HEK293 (cell line): ENCODE measurements around the gene PITX1.

ENCODE experiments used
- CTCF ChIA-PET: fragments of 350-600 bp; formaldehyde crosslinking; extraction: SDS; loops from one replicate; lab custom pipeline; 2021; ENCODE audit warnings: antibody characterized with exemption; lab: Yijun Ruan, JAX
- POLR2A ChIA-PET: fragments of 300-600 bp; formaldehyde crosslinking; extraction: SDS; loops from one replicate; lab custom pipeline; 2020; ENCODE audit warnings: antibody characterized with exemption, inconsistent platforms; lab: Yijun Ruan, JAX
- H3K27ac ChIP-seq: fragments of 200-500 bp; sonication (Bioruptor generic); 2 replicates; pipeline ENCODE4 v1.5.1; 2014; ENCODE audit warnings: low read depth, low read length, control low read depth, inconsistent platforms; ENCODE audit errors: extremely low read depth
- H3K36me3 ChIP-seq, 2 experiments: fragments of 200-500 bp in 1 of 2; sonication (Bioruptor generic) in 1 of 2; 1 replicate in 1 of 2; 2 replicates in 1 of 2; pipeline ENCODE4 v1.5.1; 2014 to 2017; ENCODE audit warnings: inconsistent platforms in 2 of 2, low read length in 2 of 2; ENCODE audit not compliant: control insufficient read depth in 2 of 2, insufficient read depth in 1 of 2
- H3K4me1 ChIP-seq: fragments of 200-500 bp; sonication (Bioruptor generic); 2 replicates; pipeline ENCODE4 v1.5.1; 2014; ENCODE audit warnings: mild to moderate bottlenecking, low read length, inconsistent platforms; ENCODE audit not compliant: control insufficient read depth, insufficient read depth
- H3K4me3 ChIP-seq: 2 replicates; pipeline ENCODE4 v1.5.1; 2011; ENCODE audit warnings: low read depth, mild to moderate bottlenecking, control low read depth, low read length, moderate library complexity
- H3K9me3 ChIP-seq: fragments of 200-500 bp; sonication (Bioruptor generic); 2 replicates; pipeline ENCODE4 v1.5.1; 2014; ENCODE audit warnings: low read depth, low read length, inconsistent platforms; ENCODE audit not compliant: control insufficient read depth, insufficient read depth
- HOXC10 ChIP-seq: sonication (generic); formaldehyde crosslinking; IDR thresholded peaks from 2 replicates; pipeline ENCODE4 v1.8.1; 2023; ENCODE audit warnings: mild to moderate bottlenecking, missing genetic modification reagents
- REPIN1 ChIP-seq: fragments of 450-650 bp; formaldehyde crosslinking; IDR thresholded peaks from 2 replicates; pipeline ENCODE4 v1.5.1; 2017; ENCODE audit warnings: missing biosample characterization, missing genetic modification characterization, low read depth
- ZBTB1 ChIP-seq: fragments of 450-650 bp; formaldehyde crosslinking; IDR thresholded peaks from 2 replicates; pipeline ENCODE4 v1.5.1; 2016; ENCODE audit warnings: missing biosample characterization, missing genetic modification characterization
- ZNF132 ChIP-seq: fragments of 450-650 bp; formaldehyde crosslinking; IDR thresholded peaks from 2 replicates; pipeline ENCODE4 v1.5.1; 2017; ENCODE audit warnings: missing biosample characterization, missing genetic modification characterization, borderline replicate concordance
- ZNF214 ChIP-seq: fragments of 450-650 bp; formaldehyde crosslinking; IDR thresholded peaks from 2 replicates; pipeline ENCODE4 v1.5.1; 2017; ENCODE audit warnings: missing biosample characterization, mild to moderate bottlenecking, missing genetic modification characterization, borderline replicate concordance
- ZNF23 ChIP-seq: fragments of 450-650 bp; formaldehyde crosslinking; IDR thresholded peaks from 2 replicates; pipeline ENCODE4 v1.5.1; 2016; ENCODE audit warnings: missing biosample characterization, missing genetic modification characterization, borderline replicate concordance
- ZNF274 ChIP-seq, 2 experiments: fragments of 200-500 bp in 1 of 2; fragments of 450-650 bp in 1 of 2; sonication (Bioruptor generic) in 1 of 2; formaldehyde crosslinking in 1 of 2; IDR thresholded peaks; 2 replicates each; pipeline versions ENCODE4 v1.5.1 to v1.6.1; 2014 to 2016; ENCODE audit warnings: borderline replicate concordance in 1 of 2, inconsistent platforms in 1 of 2, low read length in 1 of 2, missing biosample characterization in 1 of 2, missing genetic modification characterization in 1 of 2
- ZNF280C ChIP-seq: fragments of 450-650 bp; formaldehyde crosslinking; IDR thresholded peaks from 2 replicates; pipeline ENCODE4 v1.5.1; 2016; ENCODE audit warnings: missing biosample characterization, missing genetic modification characterization
- ZNF423 ChIP-seq: fragments of 450-650 bp; formaldehyde crosslinking; IDR thresholded peaks from 2 replicates; pipeline ENCODE4 v1.5.1; 2016; ENCODE audit warnings: missing biosample characterization, missing genetic modification characterization
- ZNF426 ChIP-seq: fragments of 450-650 bp; formaldehyde crosslinking; IDR thresholded peaks from 2 replicates; pipeline ENCODE4 v1.5.1; 2017; ENCODE audit warnings: missing biosample characterization, missing genetic modification characterization, mild to moderate bottlenecking, inconsistent platforms, moderate library complexity
- ZNF473 ChIP-seq: fragments of 450-650 bp; formaldehyde crosslinking; IDR thresholded peaks from 2 replicates; pipeline ENCODE4 v1.5.1; 2017; ENCODE audit warnings: missing biosample characterization, missing genetic modification characterization
- ZNF596 ChIP-seq: fragments of 450-650 bp; IDR thresholded peaks from 2 replicates; pipeline ENCODE4 v1.5.0; 2018; ENCODE audit warnings: missing biosample characterization, mild to moderate bottlenecking, missing genetic modification characterization, moderate library complexity
- ZNF621 ChIP-seq: fragments of 450-650 bp; formaldehyde crosslinking; IDR thresholded peaks from 2 replicates; pipeline ENCODE4 v1.5.1; 2017; ENCODE audit warnings: missing biosample characterization, missing genetic modification characterization
- ZNF777 ChIP-seq: fragments of 450-650 bp; formaldehyde crosslinking; IDR thresholded peaks from 2 replicates; pipeline ENCODE4 v1.5.1; 2017; ENCODE audit warnings: missing biosample characterization, missing genetic modification characterization, borderline replicate concordance
- TF ChIP-seq, protein P1 (sequence below): fragments of 450-650 bp; formaldehyde crosslinking; conservative IDR thresholded peaks from 2 replicates; pipeline ENCODE4 v1.5.1; 2016; ENCODE audit warnings: low read depth, missing biosample characterization, missing genetic modification characterization
- TF ChIP-seq, protein P2 (sequence below): fragments of 450-650 bp; formaldehyde crosslinking; IDR thresholded peaks from 2 replicates; pipeline ENCODE4 v1.5.1; 2017; ENCODE audit warnings: missing biosample characterization, missing genetic modification characterization

The PITX1 gene

GRCh38 chr5:135013445-135013844 lies 20.6 kb downstream of the PITX1 start:
- ChIA-PET POLR2A (no interaction called here), CTCF (interaction anchor here (0.5 to 1.0 kb wide), 3 partner anchors 19 to 190 kb away, joined by 3 read pairs; no protein-coding TSS in a partner anchor)
- Histone ChIP-seq H3K4me1 (no peaks in the 10 kb centered on the region), H3K27ac (no peak overlapping the region), H3K4me3 (no peak overlapping the region), H3K36me3 (no peaks in the 10 kb centered on the region), H3K9me3 (no peaks in the 10 kb centered on the region)
- TF ChIP-seq ZNF280C (tag by site-specific recombination) = no peak
- TF ChIP-seq ZNF426 (tag by site-specific recombination) = no peak
- TF ChIP-seq ZNF132 (tag by site-specific recombination) = no peak
- no peak for TF ChIP-seq HOXC10 (CRISPR knock-in tag)
- no peak for TF ChIP-seq ZNF23 (tag by site-specific recombination)
- no peak for TF ChIP-seq ZNF214
- TF ChIP-seq, protein P1, sequence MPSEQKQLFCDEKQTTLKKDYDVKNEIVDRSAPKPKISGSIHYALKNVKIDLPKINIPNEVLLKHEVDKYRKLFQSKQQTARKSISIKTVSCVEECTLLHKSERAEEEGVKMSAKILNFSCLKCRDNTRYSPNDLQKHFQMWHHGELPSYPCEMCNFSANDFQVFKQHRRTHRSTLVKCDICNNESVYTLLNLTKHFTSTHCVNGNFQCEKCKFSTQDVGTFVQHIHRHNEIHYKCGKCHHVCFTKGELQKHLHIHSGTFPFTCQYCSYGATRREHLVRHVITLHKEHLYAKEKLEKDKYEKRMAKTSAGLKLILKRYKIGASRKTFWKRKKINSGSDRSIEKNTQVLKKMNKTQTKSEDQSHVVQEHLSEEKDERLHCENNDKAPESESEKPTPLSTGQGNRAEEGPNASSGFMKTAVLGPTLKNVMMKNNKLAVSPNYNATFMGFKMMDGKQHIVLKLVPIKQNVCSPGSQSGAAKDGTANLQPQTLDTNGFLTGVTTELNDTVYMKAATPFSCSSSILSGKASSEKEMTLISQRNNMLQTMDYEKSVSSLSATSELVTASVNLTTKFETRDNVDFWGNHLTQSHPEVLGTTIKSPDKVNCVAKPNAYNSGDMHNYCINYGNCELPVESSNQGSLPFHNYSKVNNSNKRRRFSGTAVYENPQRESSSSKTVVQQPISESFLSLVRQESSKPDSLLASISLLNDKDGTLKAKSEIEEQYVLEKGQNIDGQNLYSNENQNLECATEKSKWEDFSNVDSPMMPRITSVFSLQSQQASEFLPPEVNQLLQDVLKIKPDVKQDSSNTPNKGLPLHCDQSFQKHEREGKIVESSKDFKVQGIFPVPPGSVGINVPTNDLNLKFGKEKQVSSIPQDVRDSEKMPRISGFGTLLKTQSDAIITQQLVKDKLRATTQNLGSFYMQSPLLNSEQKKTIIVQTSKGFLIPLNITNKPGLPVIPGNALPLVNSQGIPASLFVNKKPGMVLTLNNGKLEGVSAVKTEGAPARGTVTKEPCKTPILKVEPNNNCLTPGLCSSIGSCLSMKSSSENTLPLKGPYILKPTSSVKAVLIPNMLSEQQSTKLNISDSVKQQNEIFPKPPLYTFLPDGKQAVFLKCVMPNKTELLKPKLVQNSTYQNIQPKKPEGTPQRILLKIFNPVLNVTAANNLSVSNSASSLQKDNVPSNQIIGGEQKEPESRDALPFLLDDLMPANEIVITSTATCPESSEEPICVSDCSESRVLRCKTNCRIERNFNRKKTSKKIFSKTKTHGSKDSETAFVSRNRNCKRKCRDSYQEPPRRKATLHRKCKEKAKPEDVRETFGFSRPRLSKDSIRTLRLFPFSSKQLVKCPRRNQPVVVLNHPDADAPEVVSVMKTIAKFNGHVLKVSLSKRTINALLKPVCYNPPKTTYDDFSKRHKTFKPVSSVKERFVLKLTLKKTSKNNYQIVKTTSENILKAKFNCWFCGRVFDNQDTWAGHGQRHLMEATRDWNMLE = no peak

- H3K4me1 ChIP-seq = no peaks in the 10 kb centered on the region
- no peak overlapping the region for H3K4me3 ChIP-seq
- H3K36me3 ChIP-seq = no peaks in the 10 kb centered on the region
- CTCF ChIA-PET = interaction anchor here (1.0 to 1.7 kb wide), 3 partner anchors 17 to 190 kb away, joined by 3 to 5 read pairs (median 3); no protein-coding TSS in a partner anchor
- TF ChIP-seq ZNF596 (no peak), REPIN1 (no peak), ZNF274 (IDR thresholded peaks at IDR 0.05; ENCODE audit: low read length) (no peak), ZNF274 (tag by site-specific recombination; IDR thresholded peaks at IDR 0.05; ENCODE audit: borderline replicate concordance) (no peak), ZNF777 (no peak), ZNF621 (no peak), ZNF423 (tag by site-specific recombination) (no peak), ZBTB1 (no peak), ZNF473 (tag by site-specific recombination) (no peak)
- TF ChIP-seq, protein P2, sequence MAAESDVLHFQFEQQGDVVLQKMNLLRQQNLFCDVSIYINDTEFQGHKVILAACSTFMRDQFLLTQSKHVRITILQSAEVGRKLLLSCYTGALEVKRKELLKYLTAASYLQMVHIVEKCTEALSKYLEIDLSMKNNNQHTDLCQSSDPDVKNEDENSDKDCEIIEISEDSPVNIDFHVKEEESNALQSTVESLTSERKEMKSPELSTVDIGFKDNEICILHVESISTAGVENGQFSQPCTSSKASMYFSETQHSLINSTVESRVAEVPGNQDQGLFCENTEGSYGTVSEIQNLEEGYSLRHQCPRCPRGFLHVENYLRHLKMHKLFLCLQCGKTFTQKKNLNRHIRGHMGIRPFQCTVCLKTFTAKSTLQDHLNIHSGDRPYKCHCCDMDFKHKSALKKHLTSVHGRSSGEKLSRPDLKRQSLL = no peak
- POLR2A ChIA-PET = no interaction called here
- H3K27ac ChIP-seq = no peak overlapping the region
- H3K9me3 ChIP-seq = no peaks in the 10 kb centered on the region
Observed at GRCh38 chr5:135012951-135013391, 21.1 kb downstream of the PITX1 start.
